ENCODE measurements around the gene PCBP3. TPM values are rescaled to one million over a fixed set of nuclear protein-coding genes. Genes with fewer than 3 reads are reported as not detected.
"Not testable (repeated sequence)": the region's sequence is repeated elsewhere in the genome, so short reads cannot be mapped to it uniquely, and the experiment has no call there.

Gene PCBP3
- total RNA-seq, 1 experiment from 2014 or later = not detected

DNA sequence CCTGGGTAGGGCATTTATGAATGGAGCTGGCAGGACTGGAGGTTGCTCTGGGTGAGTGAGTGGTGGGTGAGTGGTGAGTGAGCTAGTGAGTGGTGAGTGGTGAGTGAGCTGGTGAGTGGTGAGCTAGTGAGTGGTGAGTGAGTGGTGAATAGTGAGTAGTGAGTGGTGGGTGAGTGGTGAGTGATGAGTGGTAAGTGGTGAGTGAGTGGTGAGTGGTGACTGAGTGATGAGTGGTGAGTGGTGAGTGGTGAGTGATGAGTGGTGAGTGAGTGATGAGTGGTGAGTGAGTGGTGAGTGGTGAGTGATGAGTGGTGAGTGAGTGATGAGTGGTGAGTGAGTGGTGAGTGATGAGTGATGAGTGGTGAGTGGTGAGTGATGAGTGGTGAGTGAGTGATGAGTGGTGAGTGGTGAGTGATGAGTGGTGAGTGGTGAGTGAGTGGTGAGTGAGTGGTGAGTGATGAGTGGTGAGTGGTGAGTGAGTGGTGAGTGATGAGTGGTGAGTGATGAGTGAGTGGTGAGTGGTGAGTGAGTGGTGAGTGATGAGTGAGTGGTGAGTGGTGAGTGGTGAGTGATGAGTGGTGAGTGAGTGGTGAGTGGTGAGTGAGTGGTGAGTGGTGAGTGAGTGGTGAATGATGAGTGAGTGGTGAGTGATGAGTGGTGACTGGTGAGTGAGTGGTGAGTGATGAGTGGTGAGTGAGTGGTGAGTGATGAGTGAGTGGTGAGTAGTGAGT lies 170.8 kb downstream of the PCBP3 start:
- H3K36me3 ChIP-seq (ENCODE audit: low read depth); H2AFZ ChIP-seq; H3K4me3 ChIP-seq; H3K79me2 ChIP-seq (ENCODE audit: low read depth); H3K27ac ChIP-seq; CTCF ChIA-PET; DNase-seq; H4K20me1 ChIP-seq (ENCODE audit: insufficient read depth); H3K9me3 ChIP-seq (ENCODE audit: insufficient read depth, low read depth); H3K4me2 ChIP-seq; intact Hi-C loops (cut with micrococcal nuclease; ENCODE audit: unreplicated experiment); H3K9me2 ChIP-seq (ENCODE audit: insufficient read depth); BruUV-seq (replicated peaks); POLR2A ChIA-PET (ENCODE audit: unreplicated experiment): not testable (repeated sequence)
- peaks cover 44% of the 10 kb centered on the region for H3K27me3 ChIP-seq (ENCODE audit: insufficient read depth, low read depth)
- peaks cover 14% of the 10 kb centered on the region; the same call in 1 of the 2 replicates for H3F3A ChIP-seq (ENCODE audit: insufficient read depth, low read depth)
- H3K4me1 ChIP-seq (replicated peaks; ENCODE audit: insufficient read depth) = peaks cover 16% of the 10 kb centered on the region; the same call in 1 of the 2 replicates

DNA sequence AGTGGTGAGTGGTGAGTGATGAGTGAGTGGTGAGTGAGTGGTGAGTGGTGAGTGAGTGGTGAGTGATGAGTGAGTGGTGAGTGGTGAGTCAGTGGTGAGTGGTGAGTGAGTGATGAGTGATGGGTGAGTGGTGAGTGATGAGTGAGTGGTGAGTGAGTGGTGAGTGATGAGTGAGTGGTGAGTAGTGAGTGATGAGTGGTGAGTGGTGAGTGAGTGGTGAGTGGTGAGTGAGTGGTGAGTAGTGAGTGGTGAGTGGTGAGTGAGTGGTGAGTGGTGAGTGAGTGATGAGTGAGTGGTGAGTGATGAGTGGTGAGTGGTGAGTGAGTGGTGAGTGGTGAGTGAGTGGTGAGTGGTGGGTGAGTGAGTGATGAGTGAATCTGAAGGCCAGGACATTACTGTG lies 172.3 kb downstream of the PCBP3 start:
- H3K79me2 ChIP-seq (ENCODE audit: low read depth); CTCF ChIA-PET; H3K4me3 ChIP-seq; H3K27ac ChIP-seq; H4K20me1 ChIP-seq (ENCODE audit: insufficient read depth); BruUV-seq (replicated peaks); H3K9me3 ChIP-seq (ENCODE audit: insufficient read depth, low read depth); H3K4me2 ChIP-seq; intact Hi-C loops (cut with micrococcal nuclease; ENCODE audit: unreplicated experiment); DNase-seq; H3K9me2 ChIP-seq (ENCODE audit: insufficient read depth); POLR2A ChIA-PET (ENCODE audit: unreplicated experiment); H2AFZ ChIP-seq; H3K36me3 ChIP-seq (ENCODE audit: low read depth): not testable (repeated sequence)
- H3K27me3 ChIP-seq (ENCODE audit: insufficient read depth, low read depth) = peaks cover 30% of the 10 kb centered on the region
- H3F3A ChIP-seq (ENCODE audit: insufficient read depth, low read depth) = peaks cover 14% of the 10 kb centered on the region; the same call in 1 of the 2 replicates
- peaks cover 16% of the 10 kb centered on the region; the same call in 1 of the 2 replicates for H3K4me1 ChIP-seq (replicated peaks; ENCODE audit: insufficient read depth)

DNA sequence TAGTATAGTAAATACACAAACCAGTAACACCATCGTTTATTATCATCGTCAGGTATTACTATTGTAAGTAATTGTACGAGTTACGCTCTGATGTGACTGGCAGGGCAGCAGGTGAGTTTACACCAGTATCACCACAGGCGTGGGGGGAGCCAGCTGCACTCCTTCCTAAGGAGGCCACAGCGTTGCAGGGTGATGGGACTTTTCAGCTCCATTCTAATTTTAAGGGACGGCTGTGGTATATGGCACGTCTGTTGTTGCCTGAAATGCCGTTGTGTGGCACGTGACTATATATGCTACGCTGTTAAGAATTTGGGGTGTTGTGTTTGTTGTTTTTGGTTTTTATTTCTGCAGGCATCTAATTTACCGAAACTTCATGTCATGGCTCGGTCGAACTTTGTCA lies 173.3 kb downstream of the PCBP3 start:
- CTCF ChIA-PET = no interaction called here
- H3K4me3 ChIP-seq = no peak overlapping the region
- peaks cover 16% of the 10 kb centered on the region; the same call in 1 of the 2 replicates for H3K4me1 ChIP-seq (replicated peaks; ENCODE audit: insufficient read depth)
- H3K4me2 ChIP-seq = no peak overlapping the region
- H3K27ac ChIP-seq = no peak overlapping the region
- intact Hi-C loops (cut with micrococcal nuclease; ENCODE audit: unreplicated experiment) = no loop called here
- H3K9me2 ChIP-seq (ENCODE audit: insufficient read depth) = no peaks in the 10 kb centered on the region
- H3K36me3 ChIP-seq (ENCODE audit: low read depth) = no peaks in the 10 kb centered on the region
- no peaks in the 10 kb centered on the region for H3K79me2 ChIP-seq (ENCODE audit: low read depth)
- H4K20me1 ChIP-seq (ENCODE audit: insufficient read depth) = no peaks in the 10 kb centered on the region
- DNase-seq = no peak
- POLR2A ChIA-PET (ENCODE audit: unreplicated experiment) = no interaction called here
- H3K27me3 ChIP-seq (ENCODE audit: insufficient read depth, low read depth) = peaks cover 28% of the 10 kb centered on the region
- peaks cover 14% of the 10 kb centered on the region; the same call in 1 of the 2 replicates for H3F3A ChIP-seq (ENCODE audit: insufficient read depth, low read depth)
- no peak for TF ChIP-seq EZH2 (IDR thresholded peaks at IDR 0.05; ENCODE audit: low read depth)
- TF ChIP-seq, protein P1, sequence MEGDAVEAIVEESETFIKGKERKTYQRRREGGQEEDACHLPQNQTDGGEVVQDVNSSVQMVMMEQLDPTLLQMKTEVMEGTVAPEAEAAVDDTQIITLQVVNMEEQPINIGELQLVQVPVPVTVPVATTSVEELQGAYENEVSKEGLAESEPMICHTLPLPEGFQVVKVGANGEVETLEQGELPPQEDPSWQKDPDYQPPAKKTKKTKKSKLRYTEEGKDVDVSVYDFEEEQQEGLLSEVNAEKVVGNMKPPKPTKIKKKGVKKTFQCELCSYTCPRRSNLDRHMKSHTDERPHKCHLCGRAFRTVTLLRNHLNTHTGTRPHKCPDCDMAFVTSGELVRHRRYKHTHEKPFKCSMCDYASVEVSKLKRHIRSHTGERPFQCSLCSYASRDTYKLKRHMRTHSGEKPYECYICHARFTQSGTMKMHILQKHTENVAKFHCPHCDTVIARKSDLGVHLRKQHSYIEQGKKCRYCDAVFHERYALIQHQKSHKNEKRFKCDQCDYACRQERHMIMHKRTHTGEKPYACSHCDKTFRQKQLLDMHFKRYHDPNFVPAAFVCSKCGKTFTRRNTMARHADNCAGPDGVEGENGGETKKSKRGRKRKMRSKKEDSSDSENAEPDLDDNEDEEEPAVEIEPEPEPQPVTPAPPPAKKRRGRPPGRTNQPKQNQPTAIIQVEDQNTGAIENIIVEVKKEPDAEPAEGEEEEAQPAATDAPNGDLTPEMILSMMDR (conservative IDR thresholded peaks at IDR 0.05) = no peak
- BruUV-seq (replicated peaks) = no TSS peak
- no peaks in the 10 kb centered on the region for H3K9me3 ChIP-seq (ENCODE audit: insufficient read depth, low read depth)
- no peak overlapping the region for H2AFZ ChIP-seq

DNA sequence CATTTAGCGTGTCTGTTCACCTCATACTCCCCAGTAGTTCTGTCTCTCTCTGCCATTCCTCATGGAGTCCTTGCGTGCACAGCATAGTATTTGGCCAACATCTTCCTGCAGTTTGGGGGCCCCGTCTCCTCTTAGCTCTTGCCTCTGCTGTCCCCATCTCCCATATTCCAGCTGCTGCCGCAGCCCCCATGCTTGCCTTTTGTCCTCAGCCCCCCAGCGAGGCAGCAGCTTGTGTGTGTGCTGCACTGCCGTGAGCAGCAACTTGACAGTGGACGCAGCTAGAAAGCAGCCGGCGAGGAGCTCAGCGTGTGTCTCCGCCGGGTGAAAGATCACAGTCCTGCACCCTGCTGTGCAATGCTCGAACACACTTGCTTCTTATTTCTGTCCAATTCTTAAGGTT lies 173.8 kb downstream of the PCBP3 start:
- ChIA-PET CTCF (no interaction called here), POLR2A (ENCODE audit: unreplicated experiment) (no interaction called here)
- intact Hi-C loops (cut with micrococcal nuclease; ENCODE audit: unreplicated experiment) = no loop called here
- Histone ChIP-seq H3F3A (ENCODE audit: insufficient read depth, low read depth) (peaks cover 14% of the 10 kb centered on the region; the same call in 1 of the 2 replicates), H2AFZ (no peak overlapping the region), H3K4me3 (no peak overlapping the region), H3K4me2 (no peak overlapping the region), H3K9me2 (ENCODE audit: insufficient read depth) (no peaks in the 10 kb centered on the region), H3K79me2 (ENCODE audit: low read depth) (no peaks in the 10 kb centered on the region), H3K36me3 (ENCODE audit: low read depth) (no peaks in the 10 kb centered on the region), H3K9me3 (ENCODE audit: insufficient read depth, low read depth) (no peaks in the 10 kb centered on the region), H3K27ac (no peak overlapping the region), H3K27me3 (ENCODE audit: insufficient read depth, low read depth) (peaks cover 27% of the 10 kb centered on the region), H4K20me1 (ENCODE audit: insufficient read depth) (no peaks in the 10 kb centered on the region), H3K4me1 (replicated peaks; ENCODE audit: insufficient read depth) (peaks cover 16% of the 10 kb centered on the region; the same call in 1 of the 2 replicates)
- no peak for TF ChIP-seq EZH2 (IDR thresholded peaks at IDR 0.05; ENCODE audit: low read depth)
- TF ChIP-seq, protein P1 (conservative IDR thresholded peaks at IDR 0.05) = no peak
- DNase-seq = no peak
- no TSS peak for BruUV-seq (replicated peaks)
